ENCODE results near the gene NAP1L1. TPM values are rescaled to one million over a fixed set of nuclear protein-coding genes. Genes with fewer than 3 reads are reported as not detected.

Gene NAP1L1
- total RNA-seq, 2 experiments from 2014 or later = 348 to 904 TPM

DNA sequence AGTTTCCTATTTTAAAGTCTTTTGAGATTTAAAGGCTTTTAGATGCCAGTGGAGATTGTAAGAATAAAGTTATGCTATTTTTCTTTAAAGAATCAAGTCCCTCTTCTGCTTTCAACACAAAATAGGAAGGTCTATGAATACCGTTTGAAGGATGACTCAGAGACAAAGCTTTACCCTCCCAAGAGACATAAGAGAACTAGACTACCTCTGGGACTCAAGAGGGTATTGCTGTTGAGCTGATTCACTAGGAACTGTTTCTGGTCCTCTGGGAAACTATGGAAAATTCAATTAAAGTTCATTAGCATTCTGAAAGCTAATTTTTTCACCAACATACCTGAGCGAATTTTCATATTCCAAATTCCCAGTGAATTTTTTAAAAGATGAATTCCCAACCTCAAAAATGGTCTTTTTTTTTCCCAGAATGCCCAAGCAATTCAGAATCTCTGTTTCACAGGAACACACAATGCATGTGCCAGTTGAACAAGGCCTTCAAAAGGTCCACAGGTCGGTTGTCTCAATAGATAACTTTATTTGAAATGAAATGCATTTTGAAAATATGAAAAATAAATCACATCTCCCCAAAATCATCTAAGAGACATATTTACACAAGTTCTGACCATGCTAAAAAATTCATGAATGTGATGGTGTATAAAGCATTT lies 59.4 kb downstream of the NAP1L1 start:
- TF ChIP-seq CTCF (conservative IDR thresholded peaks at IDR 0.05; ENCODE audit: low read length) = no peak
- no peak for TF ChIP-seq EZH2phosphoT487 (IDR thresholded peaks at IDR 0.05; ENCODE audit: borderline replicate concordance, low read depth, low read length)
- H3K4me2 ChIP-seq (ENCODE audit: low read length) = no peak overlapping the region
- no peaks in the 10 kb centered on the region for H3K36me3 ChIP-seq (ENCODE audit: insufficient read depth, low read length)
- ChIA-PET POLR2A (interaction anchor here (0.7 kb wide), 1 partner anchor 196 kb away, joined by 3 read pairs; no protein-coding TSS in a partner anchor), CTCF (ENCODE audit: unreplicated experiment) (no interaction called here)
- BruUV-seq (replicated peaks) = no TSS peak
- H3K4me1 ChIP-seq (ENCODE audit: insufficient read depth, low read length, poor library complexity, severe bottlenecking) = peaks cover 13% of the 10 kb centered on the region
- intact Hi-C loops (cut with micrococcal nuclease; ENCODE audit: unreplicated experiment) = no loop called here
- H2AFZ ChIP-seq (ENCODE audit: low read length) = no peak overlapping the region
- no peak for DNase-seq (ENCODE audit: low spot score)
- H3K27ac ChIP-seq (ENCODE audit: low read depth, low read length, poor library complexity, severe bottlenecking) = no peak overlapping the region
- no peaks in the 10 kb centered on the region for H3K9me2 ChIP-seq (ENCODE audit: insufficient read depth, low read length)
- H4K20me1 ChIP-seq (ENCODE audit: insufficient read depth, low read length) = no peaks in the 10 kb centered on the region
- no peak overlapping the region for H3K4me3 ChIP-seq (ENCODE audit: low read depth, low read length, poor library complexity, severe bottlenecking)
- H3K9me3 ChIP-seq (ENCODE audit: low read length) = no peaks in the 10 kb centered on the region
- H3K79me2 ChIP-seq (ENCODE audit: insufficient read depth, low read depth, low read length) = no peaks in the 10 kb centered on the region

- Histone ChIP-seq H3K4me2 (ENCODE audit: low read length) (no peak overlapping the region), H3K79me2 (ENCODE audit: insufficient read depth, low read depth, low read length) (no peaks in the 10 kb centered on the region), H3K27ac (ENCODE audit: low read depth, low read length, poor library complexity, severe bottlenecking) (no peak overlapping the region), H3K9me3 (ENCODE audit: low read length) (no peaks in the 10 kb centered on the region), H4K20me1 (ENCODE audit: insufficient read depth, low read length) (no peaks in the 10 kb centered on the region), H2AFZ (ENCODE audit: low read length) (no peak overlapping the region), H3K4me3 (ENCODE audit: low read depth, low read length, poor library complexity, severe bottlenecking) (no peak overlapping the region), H3K36me3 (ENCODE audit: insufficient read depth, low read length) (no peaks in the 10 kb centered on the region), H3K4me1 (ENCODE audit: insufficient read depth, low read length, poor library complexity, severe bottlenecking) (peaks cover 10% of the 10 kb centered on the region), H3K9me2 (ENCODE audit: insufficient read depth, low read length) (no peaks in the 10 kb centered on the region)
- intact Hi-C loops (cut with micrococcal nuclease; ENCODE audit: unreplicated experiment) = no loop called here
- TF ChIP-seq CTCF (conservative IDR thresholded peaks at IDR 0.05; ENCODE audit: low read length) (no peak), EZH2phosphoT487 (IDR thresholded peaks at IDR 0.05; ENCODE audit: borderline replicate concordance, low read depth, low read length) (no peak)
- ChIA-PET POLR2A (interaction anchor here (0.7 to 1.3 kb wide), 4 partner anchors 12 to 195 kb away, joined by 3 read pairs; no protein-coding TSS in a partner anchor), CTCF (ENCODE audit: unreplicated experiment) (no interaction called here)
- BruUV-seq (replicated peaks) = no TSS peak
- DNase-seq (ENCODE audit: low spot score) = no peak
Observed at GRCh38 chr12:76024102-76024781, 60.2 kb downstream of the NAP1L1 start.

All from OCI-LY7 (cell line).